Epithelial cell of esophagus (primary cell): ENCODE data around the gene VOPP1.

Experiments
- DNase-seq: peaks from one replicate; pipeline ENCODE4 v3.0.0; 2010; ENCODE audit warnings: low read depth
- H3K4me3 ChIP-seq: 2 replicates; pipeline ENCODE4 v1.5.1; 2011; ENCODE audit warnings: mild to moderate bottlenecking, low read length, control low read depth
- TF ChIP-seq, protein P1 (sequence below): IDR thresholded peaks from 2 replicates; pipeline ENCODE4 v1.5.1; 2011; ENCODE audit warnings: low read depth, mild to moderate bottlenecking, low read length, control low read depth, inconsistent platforms; ENCODE audit not compliant: insufficient read depth; ENCODE audit errors: missing control alignments

Gene VOPP1

DNA sequence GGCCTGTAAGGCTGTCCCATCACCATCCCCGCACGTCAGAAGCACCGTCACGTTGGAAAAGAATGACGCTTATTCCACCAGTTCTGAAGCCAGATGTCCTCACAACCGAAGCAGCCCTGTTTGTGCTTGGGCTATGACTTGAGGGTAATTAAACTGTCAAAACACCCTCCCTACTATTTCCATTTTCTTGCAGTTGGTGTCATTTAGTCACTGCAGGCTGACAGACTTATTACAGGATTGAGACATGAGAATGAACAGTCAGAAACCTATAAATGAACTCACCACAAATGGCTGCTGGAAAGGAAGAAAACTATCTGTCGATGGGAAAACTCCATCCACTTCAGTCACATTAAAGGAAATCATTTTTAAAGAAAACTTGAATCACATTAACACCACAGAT is 85.3 kb downstream of the VOPP1 start:
- TF ChIP-seq, protein P1, sequence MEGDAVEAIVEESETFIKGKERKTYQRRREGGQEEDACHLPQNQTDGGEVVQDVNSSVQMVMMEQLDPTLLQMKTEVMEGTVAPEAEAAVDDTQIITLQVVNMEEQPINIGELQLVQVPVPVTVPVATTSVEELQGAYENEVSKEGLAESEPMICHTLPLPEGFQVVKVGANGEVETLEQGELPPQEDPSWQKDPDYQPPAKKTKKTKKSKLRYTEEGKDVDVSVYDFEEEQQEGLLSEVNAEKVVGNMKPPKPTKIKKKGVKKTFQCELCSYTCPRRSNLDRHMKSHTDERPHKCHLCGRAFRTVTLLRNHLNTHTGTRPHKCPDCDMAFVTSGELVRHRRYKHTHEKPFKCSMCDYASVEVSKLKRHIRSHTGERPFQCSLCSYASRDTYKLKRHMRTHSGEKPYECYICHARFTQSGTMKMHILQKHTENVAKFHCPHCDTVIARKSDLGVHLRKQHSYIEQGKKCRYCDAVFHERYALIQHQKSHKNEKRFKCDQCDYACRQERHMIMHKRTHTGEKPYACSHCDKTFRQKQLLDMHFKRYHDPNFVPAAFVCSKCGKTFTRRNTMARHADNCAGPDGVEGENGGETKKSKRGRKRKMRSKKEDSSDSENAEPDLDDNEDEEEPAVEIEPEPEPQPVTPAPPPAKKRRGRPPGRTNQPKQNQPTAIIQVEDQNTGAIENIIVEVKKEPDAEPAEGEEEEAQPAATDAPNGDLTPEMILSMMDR = no peak
- no peak overlapping the region for H3K4me3 ChIP-seq
- DNase-seq = no peak

DNA sequence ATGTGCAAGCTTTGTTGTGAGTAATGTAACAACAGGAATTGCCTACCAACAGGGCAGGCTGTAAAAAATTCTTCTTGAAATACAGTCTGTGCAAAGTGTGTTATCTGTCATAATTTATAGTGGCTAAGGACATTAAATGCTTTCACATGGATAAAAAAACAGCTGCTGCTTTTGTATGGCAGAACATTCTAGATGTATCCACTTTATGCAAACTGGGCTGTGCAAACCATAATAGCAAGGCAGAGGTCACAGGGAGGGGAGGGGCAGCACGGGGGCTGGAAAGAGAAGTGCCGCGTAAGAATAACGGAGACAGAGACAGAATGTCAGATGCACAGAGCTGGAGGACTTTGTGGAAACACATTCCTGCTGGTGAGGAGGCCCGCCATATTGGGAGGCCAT is 86.1 kb downstream of the VOPP1 start:
- TF ChIP-seq, protein P1 = no peak
- no peak overlapping the region for H3K4me3 ChIP-seq
- DNase-seq = no peak

DNA sequence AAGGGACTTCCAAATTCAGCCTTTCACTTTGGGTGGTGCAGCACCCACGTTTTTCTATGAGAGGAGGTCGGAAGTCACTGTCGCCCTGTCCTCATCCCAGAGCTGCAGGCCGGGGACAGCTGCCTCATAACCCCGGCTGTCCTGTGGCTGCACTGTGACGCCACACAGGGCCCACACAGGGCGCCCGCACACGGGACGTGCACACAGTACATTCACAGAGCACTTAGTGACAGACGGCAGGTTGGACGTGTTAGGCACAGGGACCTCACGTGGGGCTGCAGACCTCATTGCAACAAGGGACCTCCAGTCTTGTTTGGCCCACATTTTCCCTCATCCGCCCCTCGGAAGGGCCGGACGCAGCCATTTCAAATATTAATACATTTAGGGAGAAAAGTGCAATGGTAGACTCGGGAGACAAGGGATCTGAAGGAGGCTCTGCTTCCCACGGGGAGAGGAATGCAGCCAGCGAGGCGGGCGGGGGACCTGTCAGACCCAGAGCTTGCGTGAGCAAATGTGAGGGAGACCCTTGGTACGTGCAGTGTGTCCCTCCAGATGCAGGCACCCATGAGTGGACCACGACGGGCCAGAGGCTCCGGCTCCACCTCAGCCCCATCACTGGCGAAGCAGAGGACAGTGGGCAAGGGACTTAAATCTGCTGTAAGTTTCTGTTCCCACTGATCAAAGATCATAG is 86.7 kb downstream of the VOPP1 start:
- H3K4me3 ChIP-seq = no peak overlapping the region
- no peak for DNase-seq
- TF ChIP-seq, protein P1 = no peak

DNA sequence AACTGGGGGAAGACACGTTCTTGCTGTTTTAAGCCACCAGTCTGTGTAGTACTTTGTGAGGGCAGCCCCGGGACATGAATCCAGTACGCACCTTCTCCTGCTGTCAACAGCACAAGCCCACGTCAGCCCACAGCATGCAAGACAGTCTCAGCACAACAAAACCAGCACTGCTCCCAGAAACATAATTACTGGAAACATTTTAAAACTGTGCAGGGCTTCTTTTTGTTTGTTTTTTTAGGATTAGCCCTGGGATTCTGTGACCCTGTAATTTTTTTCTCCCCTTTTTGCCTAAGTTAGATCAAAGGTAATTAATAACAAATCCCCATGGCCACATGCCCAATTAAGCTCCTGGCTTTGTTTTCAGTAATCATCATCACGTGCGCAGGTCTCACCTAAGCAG is 87.5 kb downstream of the VOPP1 start:
- DNase-seq = no peak
- H3K4me3 ChIP-seq = no peak overlapping the region
- TF ChIP-seq, protein P1 = no peak

DNA sequence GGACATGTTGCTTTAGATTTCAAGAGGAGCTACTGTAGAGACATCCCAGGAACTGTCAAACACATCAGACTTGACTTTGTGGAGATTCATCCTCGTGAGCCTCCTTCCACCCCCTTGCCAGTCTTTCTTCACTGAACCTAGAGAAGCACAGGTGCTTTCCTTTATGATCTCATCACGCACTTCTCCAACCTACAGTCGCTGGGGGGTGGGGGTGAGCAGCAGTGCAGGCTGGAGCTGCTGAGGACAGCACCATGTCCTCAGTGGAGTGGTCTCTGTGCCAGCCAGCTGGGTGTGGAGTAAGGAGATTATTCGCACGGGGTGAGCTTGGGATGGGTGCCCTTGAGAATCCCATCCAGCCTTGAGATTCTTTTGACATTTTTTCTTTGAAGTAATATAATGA is 88.1 kb downstream of the VOPP1 start:
- TF ChIP-seq, protein P1 = no peak
- DNase-seq = no peak

DNA sequence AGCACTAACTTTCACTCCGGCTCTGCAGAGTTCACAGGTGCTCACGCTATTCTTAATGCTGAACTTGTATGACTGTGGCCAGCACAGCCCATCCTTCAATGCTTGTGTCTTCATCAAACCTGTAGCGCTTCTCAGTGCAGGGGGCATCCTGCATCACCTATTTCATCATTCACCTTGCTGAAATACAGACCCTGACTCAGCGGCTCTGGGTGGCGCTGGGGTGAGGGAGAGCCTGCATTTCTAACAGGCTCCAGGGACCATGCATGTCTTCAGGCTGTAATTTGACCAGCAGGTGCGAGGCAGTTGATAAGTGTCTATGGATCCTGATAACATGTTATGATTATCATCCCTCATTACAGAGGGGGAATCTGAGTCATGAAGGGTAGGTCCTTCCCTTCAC is 89.3 kb downstream of the VOPP1 start:
- DNase-seq = no peak
- H3K4me3 ChIP-seq = no peak overlapping the region
- TF ChIP-seq, protein P1 = no peak

More for the DNA sequence above, 88.1 kb downstream of the VOPP1 start:
- H3K4me3 ChIP-seq = no peak overlapping the region

DNA sequence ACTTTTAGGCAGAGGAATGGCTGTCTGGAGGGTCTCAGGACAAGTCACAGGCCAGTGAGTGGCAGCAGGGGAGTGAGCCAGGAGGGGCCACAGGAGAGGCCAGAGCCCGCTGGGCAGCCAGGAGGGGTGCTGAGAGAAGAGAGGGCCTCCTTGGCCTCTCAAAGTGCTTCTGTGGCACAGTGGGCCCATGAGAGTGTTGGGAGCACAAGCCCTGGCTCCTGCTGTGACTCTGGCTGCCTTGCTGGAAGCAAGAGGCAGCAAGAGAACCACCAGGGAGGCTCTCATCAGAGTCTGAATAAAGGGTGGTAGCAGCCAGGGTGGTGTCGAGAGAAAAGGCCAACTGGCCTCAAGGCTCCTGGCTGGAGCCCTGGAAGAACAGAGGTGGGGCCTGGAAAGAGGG is 91.1 kb downstream of the VOPP1 start:
- no peak for DNase-seq
- TF ChIP-seq, protein P1 = no peak

More for the DNA sequence above, 91.1 kb downstream of the VOPP1 start:
- H3K4me3 ChIP-seq = no peak overlapping the region
